HepG2 (cell line): Measurements from ENCODE around the gene KPNA4. TPM values are rescaled to one million over a fixed set of nuclear protein-coding genes. Genes with fewer than 3 reads are reported as not detected.

Experiments used
- ATAC-seq: fragments of 200-7000 bp; cut with Tn5 transposase; 3 replicates; pipeline ENCODE4 v1.9.1; 2020; ENCODE audit warnings: mild to moderate bottlenecking, moderate library complexity
- BruUV-seq: library from RNA; stranded (reverse); fragments of 400-500 nt; replicated peaks from 2 replicates; lab custom pipeline; 2021; lab: Mats Ljungman, UMichigan
- CTCF ChIA-PET: fragments of 300-600 bp; formaldehyde crosslinking; extraction: SDS; loops from one replicate; lab custom pipeline; 2021; ENCODE audit warnings: low total read pairs, inconsistent platforms, low intra/inter-chr PET ratio; lab: Yijun Ruan, JAX
- POLR2A ChIA-PET: fragments of 350-600 bp; sonication (Branson Sonifier 250); formaldehyde crosslinking; loops from one replicate; lab custom pipeline; 2020; ENCODE audit warnings: antibody characterized with exemption, inconsistent platforms; lab: Yijun Ruan, JAX
- DNase-seq: peaks from one replicate; pipeline ENCODE4 v3.0.0-alpha.2; 2015; ENCODE audit warnings: low spot score
- FAIRE-seq: peaks from 3 replicates; lab custom pipeline; 2011; peaks lifted over from hg19 to GRCh38; lab: Jason Lieb, UNC
- H2AFZ ChIP-seq: one replicate; pipeline ENCODE4 v1.6.1; 2011; ENCODE audit warnings: low read length, inconsistent platforms
- H3K27ac ChIP-seq: fragments of 300-600 bp; 3 replicates; pipeline ENCODE4 v1.8.0; 2011; ENCODE audit warnings: mixed run types, mild to moderate bottlenecking, mixed read lengths, low read length, inconsistent platforms; ENCODE audit not compliant: insufficient read depth; ENCODE audit errors: extremely low read length
- H3K27me3 ChIP-seq, 2 experiments: fragments of 200-600 bp in 1 of 2; 2 replicates in 1 of 2; 3 replicates in 1 of 2; pipeline versions ENCODE4 v1.6.0 to v1.8.0; 2011; ENCODE audit warnings: low read length in 2 of 2, mild to moderate bottlenecking in 2 of 2, moderate library complexity in 2 of 2, inconsistent platforms in 1 of 2; ENCODE audit not compliant: insufficient read depth in 2 of 2, control insufficient read depth in 1 of 2
- H3K36me3 ChIP-seq, 2 experiments: fragments of 200-600 bp in 1 of 2; replicated peaks in 1 of 2; 2 replicates in 1 of 2; 3 replicates in 1 of 2; pipeline versions ENCODE4 v1.5.1 to v1.8.0; 2011; ENCODE audit warnings: low read length in 2 of 2, inconsistent platforms in 1 of 2; ENCODE audit not compliant: insufficient read depth in 2 of 2, control insufficient read depth in 1 of 2
- H3K4me1 ChIP-seq: 2 replicates; pipeline ENCODE4 v1.5.1; 2012; ENCODE audit warnings: low read length, inconsistent platforms; ENCODE audit not compliant: insufficient read depth
- H3K4me2 ChIP-seq: 2 replicates; pipeline ENCODE4 v1.6.0; 2011; ENCODE audit warnings: low read depth, low read length, inconsistent platforms
- H3K4me3 ChIP-seq, 3 experiments: fragments of 200-600 bp in 1 of 3; sonication (generic), shearing (Covaris generic) in 1 of 3; replicated peaks in 1 of 3; 2 replicates each; pipeline ENCODE4 v1.5.1; 2011 to 2016; ENCODE audit warnings: low read length in 3 of 3, inconsistent platforms in 2 of 3, low read depth in 2 of 3, mild to moderate bottlenecking in 2 of 3, control low read depth in 1 of 3, mixed read lengths in 1 of 3; ENCODE audit not compliant: insufficient read depth in 1 of 3
- H3K79me2 ChIP-seq: one replicate; pipeline ENCODE4 v1.6.1; 2011; ENCODE audit warnings: low read length, inconsistent platforms; ENCODE audit not compliant: insufficient read depth
- H3K9ac ChIP-seq: 2 replicates; pipeline ENCODE4 v1.6.0; 2011; ENCODE audit warnings: mild to moderate bottlenecking, low read depth, low read length, inconsistent platforms; ENCODE audit not compliant: insufficient read depth
- H3K9me3 ChIP-seq: 2 replicates; pipeline ENCODE4 v1.5.1; 2012; ENCODE audit warnings: mild to moderate bottlenecking, low read length
- H4K20me1 ChIP-seq: 2 replicates; pipeline ENCODE4 v1.6.0; 2011; ENCODE audit warnings: inconsistent platforms, mild to moderate bottlenecking, low read length, moderate library complexity; ENCODE audit not compliant: insufficient read depth
- ARNT2 ChIP-seq: sonication (generic); formaldehyde crosslinking; IDR thresholded peaks from 2 replicates; pipeline ENCODE4 v1.8.0; 2022; ENCODE audit warnings: mild to moderate bottlenecking, low read depth, missing genetic modification reagents, moderate library complexity
- GRHL1 ChIP-seq: sonication (generic); formaldehyde crosslinking; conservative IDR thresholded peaks from 2 replicates; pipeline ENCODE4 v1.8.0; 2022; ENCODE audit warnings: missing genetic modification reagents
- HDAC2 ChIP-seq: sonication (generic); formaldehyde crosslinking; IDR thresholded peaks from 2 replicates; pipeline ENCODE4 v1.4.0; 2020; ENCODE audit warnings: missing genetic modification reagents
- NFIB ChIP-seq: sonication (generic); formaldehyde crosslinking; IDR thresholded peaks from 2 replicates; pipeline ENCODE4 v1.9.0; 2021; ENCODE audit warnings: missing genetic modification reagents, mild to moderate bottlenecking, borderline replicate concordance
- POGK ChIP-seq: sonication (generic); formaldehyde crosslinking; conservative IDR thresholded peaks from 2 replicates; pipeline ENCODE4 v1.8.0; 2022; ENCODE audit warnings: mild to moderate bottlenecking, moderate library complexity, missing genetic modification reagents
- RFX3 ChIP-seq: IDR thresholded peaks from 2 replicates; pipeline ENCODE4 v1.6.1; 2016; ENCODE audit warnings: missing biosample characterization, missing genetic modification reagents
- RNF2 ChIP-seq: fragments of 450-650 bp; conservative IDR thresholded peaks from 2 replicates; pipeline ENCODE4 v1.6.1; 2016; ENCODE audit warnings: low read depth
- TBL1XR1 ChIP-seq: fragments of 150-350 bp; IDR thresholded peaks from 2 replicates; pipeline ENCODE4 v1.6.1; 2014; ENCODE audit warnings: borderline replicate concordance, low read length; ENCODE audit not compliant: partially characterized antibody
- ZEB1 ChIP-seq: IDR thresholded peaks from 2 replicates; pipeline ENCODE4 v1.6.1; 2012; ENCODE audit warnings: mild to moderate bottlenecking, low read depth, inconsistent platforms; ENCODE audit not compliant: insufficient replicate concordance
- ZNF292 ChIP-seq: sonication (generic); formaldehyde crosslinking; IDR thresholded peaks from 2 replicates; pipeline ENCODE4 v1.8.1; 2022; ENCODE audit warnings: mild to moderate bottlenecking, low read depth, missing genetic modification reagents, borderline replicate concordance
- WGBS: methylation state at CpG from one replicate; pipeline ENCODE4 v1.1.6; 2017; ENCODE audit warnings: low lambda C conversion rate; 5-methylcytosine and 5-hydroxymethylcytosine counted together
- in situ Hi-C: cut with HindIII; loops from 2 replicates; pipeline ENCODE4 v1.10.0; 2017; ENCODE audit warnings: low pct_unique_long_range_greater_than_20kb; ENCODE audit not compliant: extremely low pct_ligation_motif_present
- intact Hi-C: fragments of 100-400 bp; cut with micrococcal nuclease; formaldehyde crosslinking; loops from one replicate; pipeline ENCODE4 v1.10.0; 2022; ENCODE audit not compliant: unreplicated experiment
- polyA plus RNA-seq, 8 experiments: library from polyadenylated mRNA; depleted of rRNA in 3 of 8; stranded (reverse) in 7 of 8; unstranded in 1 of 8; fragments of >200 nt; fragmentation: Illumina TruSeq in 4 of 8; extraction: Trizol in 4 of 8; gene quantifications; 2 replicates each; pipeline versions ENCODE4 v1.2.1 to v1.2.3, GENCODE V29; 2011 to 2016; ENCODE audit warnings: low read depth in 4 of 8, missing spikeins in 1 of 8, mixed read lengths in 1 of 8; ENCODE audit not compliant: insufficient read depth in 1 of 8
- total RNA-seq, 5 experiments: library from RNA; depleted of rRNA; stranded (reverse); fragments of >200 nt; fragmentation: Illumina TruSeq; extraction: Trizol; gene quantifications; 2 replicates each; pipeline ENCODE4 v1.2.3, GENCODE V29; 2016; ENCODE audit warnings: low read depth in 1 of 5

KPNA4 gene
- total and polyA plus RNA-seq, 2 of the 13 experiments (the other 11 are each of a cell fraction or from before 2014, with no cell fraction given): 9.9 to 27.9 TPM

GRCh38 chr3:160471892-160472291 is 93.5 kb downstream of the KPNA4 start (continued):
- TF ChIP-seq GRHL1 (CRISPR knock-in tag) (no peak), RNF2 (no peak), NFIB (no peak), POGK (no peak), TBL1XR1 (no peak), ZEB1 (no peak), ARNT2 (no peak), ZNF292 (no peak), HDAC2 (CRISPR knock-in tag) (no peak)
- TF ChIP-seq, all 625 proteins: peak for 0

GRCh38 chr3:160470181-160470580 is 95.2 kb downstream of the KPNA4 start:
- H3K27ac ChIP-seq: no peak overlapping the region
- H3K4me3 ChIP-seq: no peak overlapping the region
- H3K36me3 ChIP-seq: no peaks in the 10 kb centered on the region
- TF ChIP-seq RFX3: no peak
- H3K9ac ChIP-seq: no peak overlapping the region
- FAIRE-seq: no peak
- WGBS: 25% methylated on average over 4 of the region's 5 CpGs
- no peaks in the 10 kb centered on the region for H3K27me3 ChIP-seq
- ChIA-PET CTCF (no interaction called here), POLR2A (no interaction called here)
- no peak for ATAC-seq
- in situ Hi-C loops: no loop called here
- peaks cover 19% of the 10 kb centered on the region for H3K9me3 ChIP-seq
- H2AFZ ChIP-seq: no peak overlapping the region
- no TSS peak for BruUV-seq
- H3K4me2 ChIP-seq: no peak overlapping the region
- intact Hi-C loops: no loop called here
- no peak for DNase-seq
- no peaks in the 10 kb centered on the region for H4K20me1 ChIP-seq
- no peaks in the 10 kb centered on the region for H3K79me2 ChIP-seq
- H3K4me1 ChIP-seq: no peaks in the 10 kb centered on the region
